Hippocampal formation (tissue), 2 donors: ENCODE data around the gene LHB.
"Not testable (repeated sequence)": the region's sequence is repeated elsewhere in the genome, so short reads cannot be mapped to it uniquely, and the experiment has no call there.

Experiments used
- DNase-seq, 2 donors: peaks; one replicate each; lab custom pipeline; 2025; lab: John Stamatoyannopoulos, UW

The LHB gene

DNA sequence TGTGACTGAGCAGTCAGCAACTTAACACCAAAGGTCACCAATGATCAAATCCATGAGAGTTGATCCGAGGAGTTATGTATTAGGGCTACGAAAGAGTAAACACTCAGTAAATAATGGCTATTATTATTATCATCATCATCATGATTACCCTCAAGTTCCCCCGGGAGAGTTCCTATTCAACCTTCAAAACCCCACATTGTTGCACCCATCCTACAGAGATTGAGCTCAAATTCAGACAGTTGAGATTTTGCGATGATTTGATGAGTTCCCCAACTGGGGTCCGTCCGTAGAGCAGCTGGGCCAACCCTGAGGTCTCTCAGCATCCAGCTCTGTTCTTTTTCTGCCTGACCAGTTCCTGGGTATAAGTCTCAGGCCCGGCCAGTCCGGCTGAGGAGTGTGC lies 21.2 kb upstream of the LHB start:
- DNase-seq = not testable (repeated sequence)

- not testable (repeated sequence) for DNase-seq
Observed at GRCh38 chr19:49036815-49037214, 19.9 kb upstream of the LHB start, which contains the start of gene CGB1. TSS of gene CGB1 (minus strand) at chr19:49036895. CDS start at chr19:49036711, 184 bp downstream.

- not testable (repeated sequence) for DNase-seq
Observed at GRCh38 chr19:49031642-49032301, 14.9 kb upstream of the LHB start, which contains the start of gene CGB2. TSS of gene CGB2 (plus strand) at chr19:49031890. CDS start at chr19:49032096, 206 bp downstream.

DNA sequence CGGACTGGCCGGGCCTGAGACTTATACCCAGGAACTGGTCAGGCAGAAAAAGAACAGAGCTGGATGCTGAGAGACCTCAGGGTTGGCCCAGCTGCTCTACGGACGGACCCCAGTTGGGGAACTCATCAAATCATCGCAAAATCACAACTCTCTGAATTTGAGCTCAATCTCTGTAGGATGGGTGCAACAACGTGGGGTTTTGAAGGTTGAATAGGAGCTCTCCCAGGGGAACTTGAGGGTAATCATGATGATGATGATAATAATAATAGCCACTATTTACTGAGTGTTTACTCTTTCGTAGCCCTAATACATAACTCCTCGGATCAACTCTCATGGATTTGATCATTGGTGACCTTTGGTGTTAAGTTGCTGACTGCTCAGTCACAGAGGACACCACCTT lies 13.4 kb upstream of the LHB start:
- not testable (repeated sequence) for DNase-seq

GRCh38 chr19:49029749-49030148 lies 12.9 kb upstream of the LHB start:
- not testable (repeated sequence) for DNase-seq

DNA sequence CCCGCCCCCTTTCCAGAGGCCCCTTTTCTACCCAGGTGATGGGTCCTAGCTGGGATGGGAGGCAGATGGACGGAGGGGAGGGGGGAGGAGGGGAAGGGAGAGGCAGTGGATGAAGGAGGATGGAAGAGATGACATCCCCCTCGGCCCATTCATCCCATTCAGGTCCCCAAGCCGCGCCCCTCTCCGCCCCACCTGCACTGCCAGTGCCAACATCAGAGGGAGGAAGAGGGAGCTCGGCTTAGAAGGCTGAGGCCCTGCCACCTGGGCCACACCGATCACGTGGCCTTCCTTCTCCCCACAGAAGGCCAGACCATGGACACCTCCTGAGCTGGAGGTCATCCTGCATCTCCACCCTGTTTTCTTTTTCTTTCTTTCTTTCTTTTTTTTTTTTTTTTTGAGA lies 11.8 kb upstream of the LHB start:
- DNase-seq = not testable (repeated sequence)

- not testable (repeated sequence) for DNase-seq
Observed at GRCh38 chr19:49025599-49025998, 8.7 kb upstream of the LHB start.

- not testable (repeated sequence) for DNase-seq
Observed at GRCh38 chr19:49025088-49025487, 8.2 kb upstream of the LHB start.

- not testable (repeated sequence) for DNase-seq
Observed at GRCh38 chr19:49024233-49024632, 7.3 kb upstream of the LHB start, which contains the start of gene CGB3. TSS of gene CGB3 (minus strand) at chr19:49024333. CDS start at chr19:49023971, 362 bp downstream.

DNA sequence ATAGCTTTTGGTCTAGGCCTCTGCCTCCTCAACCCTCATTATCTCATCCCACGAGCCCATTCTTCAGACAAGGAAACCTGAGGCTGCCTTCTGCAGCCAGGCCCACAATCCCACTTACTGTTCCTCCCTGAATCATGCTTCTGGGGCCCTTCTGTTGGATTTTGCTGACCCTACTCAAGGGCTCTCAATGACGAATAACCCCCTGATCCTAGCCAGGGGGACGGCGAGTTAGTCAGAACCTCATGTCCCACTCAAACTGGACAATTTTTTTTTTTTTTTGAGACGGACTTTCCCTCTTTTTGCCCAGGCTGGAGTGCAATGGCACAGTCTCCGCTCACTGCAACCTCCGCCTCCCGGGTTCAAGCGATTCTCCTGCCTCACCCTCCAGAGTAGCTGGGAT lies 5.2 kb upstream of the LHB start:
- no peak for DNase-seq

GRCh38 chr19:49020931-49021895 lies 4.3 kb upstream of the LHB start:
- no peak for DNase-seq

- no peak for DNase-seq
Observed at GRCh38 chr19:49020342-49020741, 3.5 kb upstream of the LHB start.

- DNase-seq = peak in 1 of 2 donors; percentile 8
Observed at GRCh38 chr19:49019242-49019932, 2.5 kb upstream of the LHB start.

DNA sequence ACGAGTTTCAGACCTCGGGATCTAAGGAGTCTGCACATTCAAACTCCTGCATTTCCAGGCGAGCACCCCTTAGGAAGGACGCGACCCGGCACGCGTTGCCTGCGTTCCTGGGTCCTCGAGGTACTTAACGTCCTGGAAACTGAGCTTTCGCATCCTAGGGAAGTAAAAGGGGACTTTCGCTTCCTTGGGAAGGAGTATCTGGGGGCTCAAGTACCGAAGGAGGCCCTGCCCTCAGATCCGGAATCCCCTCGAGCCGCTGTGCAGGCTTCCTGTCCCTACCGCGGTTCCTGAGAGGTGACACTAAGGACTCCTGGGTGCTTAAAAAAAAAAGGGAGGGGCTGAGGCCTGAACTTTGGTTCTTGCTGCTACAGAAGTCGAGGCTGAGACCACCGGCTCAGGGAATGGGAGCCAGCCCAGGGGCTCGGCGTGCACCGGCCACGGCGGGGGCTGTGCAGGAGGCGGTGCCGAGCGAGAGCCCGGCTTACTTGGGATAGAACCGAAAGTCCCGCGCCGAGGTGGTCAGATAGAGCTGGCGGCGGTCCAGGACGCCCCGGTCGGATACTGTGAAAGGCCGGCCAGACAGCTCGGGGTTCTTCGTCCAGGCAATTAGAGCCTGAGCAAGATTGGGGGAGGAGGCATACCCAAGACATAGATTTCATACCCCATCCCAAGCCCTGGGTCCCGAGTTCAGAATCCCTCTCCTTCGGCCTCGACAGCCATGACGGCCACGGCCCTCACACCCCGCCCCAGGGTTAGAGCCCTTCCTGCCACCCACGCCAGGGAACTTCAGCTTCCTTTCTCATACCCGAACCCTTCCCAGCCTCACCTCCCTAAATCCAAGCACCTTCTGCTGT lies 1.7 kb upstream of the LHB start:
- DNase-seq = not testable (repeated sequence)

DNA sequence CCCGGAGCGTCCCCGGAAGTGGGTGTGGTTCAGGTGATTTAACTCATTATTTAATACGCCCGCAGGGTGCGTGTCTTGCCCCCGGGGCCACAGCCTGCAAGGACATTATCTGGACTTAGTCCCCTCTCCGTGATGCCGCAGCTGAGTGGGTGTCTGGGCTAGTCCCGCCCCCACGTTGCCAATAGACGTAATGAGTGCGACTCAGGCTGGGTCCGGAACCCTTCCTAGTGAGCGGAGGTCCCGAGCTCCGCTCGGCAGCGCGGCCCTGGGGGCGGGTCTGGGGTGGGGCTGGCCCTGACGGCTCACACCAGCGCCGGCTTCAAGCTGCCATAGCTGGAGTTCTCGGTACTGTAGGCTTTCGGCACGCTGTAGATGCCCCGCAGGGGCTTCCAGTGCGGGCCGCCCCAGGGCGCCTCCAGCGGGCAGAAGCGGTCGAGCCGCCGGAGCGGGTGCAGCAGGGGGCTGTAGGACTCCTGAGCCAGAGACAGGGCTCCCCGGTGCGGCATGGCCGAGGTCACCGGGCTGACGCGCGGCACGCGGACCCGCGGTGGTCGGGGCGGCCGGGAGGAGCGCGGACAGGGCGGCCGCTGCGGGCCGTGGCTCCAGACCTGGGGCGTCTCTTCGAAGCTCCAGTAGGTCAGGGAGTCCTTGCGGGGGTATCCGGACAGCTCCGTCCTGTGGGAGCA lies 918 bp upstream of the LHB start:
- DNase-seq = peak in 1 of 2 donors; percentile 20

GRCh38 chr19:49016067-49016839 lies 638 bp downstream of the LHB start:
- no peak for DNase-seq

DNA sequence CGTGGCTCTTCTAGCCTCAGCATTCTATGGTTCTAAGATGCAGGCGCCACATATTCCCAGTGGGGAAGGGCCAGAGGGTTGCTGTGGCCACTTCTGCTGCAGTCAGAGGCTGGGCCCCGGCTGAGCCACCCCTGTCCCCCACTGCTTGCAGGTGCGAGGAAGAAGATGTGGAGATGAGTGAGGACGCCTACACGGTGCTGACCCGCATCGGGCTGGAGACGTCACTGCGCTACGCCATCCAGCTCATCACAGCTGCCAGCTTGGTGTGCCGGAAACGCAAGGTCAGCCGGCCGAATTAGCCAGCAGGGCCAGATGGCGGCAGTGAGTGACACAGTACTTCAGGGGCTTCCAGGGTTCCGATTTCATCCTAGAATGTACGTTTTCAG lies 2.0 kb downstream of the LHB start:
- DNase-seq = no peak

DNA sequence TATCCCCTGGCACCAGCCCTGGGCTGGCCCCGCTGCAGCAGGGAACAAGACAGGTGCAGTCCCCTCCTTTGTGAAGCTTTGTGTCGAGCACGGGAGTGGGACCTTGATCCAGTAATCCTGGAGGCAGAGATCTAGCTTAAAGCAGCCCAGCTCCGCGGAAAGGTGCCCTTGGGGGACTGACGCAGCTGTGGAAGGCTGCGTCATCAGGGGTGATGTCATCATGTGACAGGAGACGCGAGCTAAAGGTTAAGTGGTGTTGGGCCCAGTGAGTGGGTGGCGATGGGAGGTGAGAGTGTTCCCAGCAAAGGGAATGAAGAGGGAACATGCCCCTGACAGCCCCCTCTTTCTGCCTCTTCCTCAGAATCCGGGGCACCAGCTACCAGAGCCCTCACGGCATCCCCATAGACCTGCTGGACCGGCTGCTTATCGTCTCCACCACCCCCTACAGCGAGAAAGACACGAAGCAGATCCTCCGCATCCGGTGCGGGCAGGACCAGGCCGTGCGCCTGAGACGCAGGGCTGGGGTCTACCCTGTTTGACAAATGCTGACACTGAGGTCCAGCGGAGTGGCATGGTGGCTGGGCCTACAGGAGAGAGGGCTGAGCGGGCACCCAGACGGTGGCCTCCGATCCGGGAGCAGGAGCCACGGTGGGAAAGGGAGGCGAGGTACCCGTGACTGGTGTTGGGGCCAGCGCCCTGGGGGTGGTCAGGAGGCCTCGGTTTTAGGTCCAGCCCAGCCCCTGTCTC lies 2.6 kb downstream of the LHB start:
- no peak for DNase-seq

GRCh38 chr19:49011194-49011593 lies 5.7 kb downstream of the LHB start:
- DNase-seq = no peak
